Panc1 (cell line): Measurements from ENCODE around the gene TMEM39B. TPM values are rescaled to one million over a fixed set of nuclear protein-coding genes. Genes with fewer than 3 reads are reported as not detected.
A peak's percentile ranks its signal among the peaks of the same experiment; 100 is the strongest.
"Not testable (repeated sequence)": the region's sequence is repeated elsewhere in the genome, so short reads cannot be mapped to it uniquely, and the experiment has no call there.

ENCODE experiments used
- ATAC-seq: fragments of 200-7000 bp; cut with Tn5 transposase; 2 replicates; pipeline ENCODE4 v1.9.1; 2020; ENCODE audit warnings: mild to moderate bottlenecking, moderate library complexity
- BruUV-seq: library from RNA; stranded (reverse); fragments of 400-500 nt; replicated peaks from 2 replicates; lab custom pipeline; 2021; lab: Mats Ljungman, UMichigan
- CTCF ChIA-PET: fragments of 300-600 bp; sonication (Branson Sonifier 250); formaldehyde crosslinking; loops from one replicate; lab custom pipeline; 2022; ENCODE audit warnings: antibody characterized with exemption; lab: Charles Lee
- POLR2A ChIA-PET: fragments of 300-600 bp; sonication (Branson Sonifier 250); formaldehyde crosslinking; loops from one replicate; lab custom pipeline; 2022; ENCODE audit warnings: antibody characterized with exemption; lab: Charles Lee
- DNase-seq: peaks from one replicate; pipeline ENCODE4 v3.0.0-alpha.2; 2010; ENCODE audit warnings: low read depth, low spot score
- H3K27ac ChIP-seq: 2 replicates; pipeline ENCODE4 v1.5.1; 2011; ENCODE audit warnings: mild to moderate bottlenecking, low read length, inconsistent platforms
- H3K27me3 ChIP-seq: fragments of 200-500 bp; sonication (Bioruptor generic); 2 replicates; pipeline ENCODE4 v1.6.0; 2014; ENCODE audit warnings: low read length, inconsistent platforms; ENCODE audit not compliant: control insufficient read depth, insufficient read depth
- H3K36me3 ChIP-seq: fragments of 200-500 bp; sonication (Bioruptor generic); 2 replicates; pipeline ENCODE4 v1.5.1; 2014; ENCODE audit warnings: inconsistent platforms, mild to moderate bottlenecking, low read length, moderate library complexity; ENCODE audit not compliant: control insufficient read depth, insufficient read depth
- H3K4me1 ChIP-seq: 2 replicates; pipeline ENCODE4 v1.5.1; 2011; ENCODE audit warnings: inconsistent platforms, mild to moderate bottlenecking, low read length, moderate library complexity; ENCODE audit not compliant: control insufficient read depth, insufficient read depth
- H3K4me3 ChIP-seq, 2 experiments: 2 replicates each; pipeline ENCODE4 v1.5.1; 2011 to 2012; ENCODE audit warnings: low read depth in 2 of 2, low read length in 2 of 2, mild to moderate bottlenecking in 2 of 2, inconsistent platforms in 1 of 2, moderate library complexity in 1 of 2
- H3K9me3 ChIP-seq: fragments of 200-500 bp; sonication (Bioruptor generic); 2 replicates; pipeline ENCODE4 v1.5.1; 2014; ENCODE audit warnings: low read depth, mild to moderate bottlenecking, inconsistent platforms, low read length, moderate library complexity; ENCODE audit not compliant: control insufficient read depth, insufficient read depth
- POLR2AphosphoS5 ChIP-seq: IDR thresholded peaks from 2 replicates; pipeline ENCODE4 v1.6.1; 2012; ENCODE audit warnings: mild to moderate bottlenecking, low read depth, low read length, moderate library complexity
- REST ChIP-seq, 2 experiments: IDR thresholded peaks; 2 replicates each; pipeline ENCODE4 v1.6.1; 2011 to 2012; ENCODE audit warnings: low read depth in 2 of 2, control low read depth in 1 of 2, low read length in 1 of 2, mild to moderate bottlenecking in 1 of 2, moderate library complexity in 1 of 2; ENCODE audit not compliant: insufficient read depth in 1 of 2
- SIN3A ChIP-seq: IDR thresholded peaks from 2 replicates; pipeline ENCODE4 v1.6.1; 2012; ENCODE audit warnings: low read depth, mild to moderate bottlenecking, low read length, moderate library complexity, borderline replicate concordance; ENCODE audit not compliant: insufficient read depth
- TCF7L2 ChIP-seq: IDR thresholded peaks from 2 replicates; pipeline ENCODE4 v1.6.1; 2011; ENCODE audit warnings: mild to moderate bottlenecking, low read depth, low read length, inconsistent platforms
- in situ Hi-C: cut with HindIII; loops from 2 replicates; pipeline ENCODE4 v1.10.0; 2016; ENCODE audit warnings: low sequenced_read_pairs, low pct_unique_long_range_greater_than_20kb
- intact Hi-C: fragments of 100-400 bp; cut with micrococcal nuclease; formaldehyde crosslinking; loops from one replicate; pipeline ENCODE4 v1.10.0; 2022; ENCODE audit not compliant: unreplicated experiment
- total RNA-seq: library from RNA; stranded (reverse); gene quantifications from one replicate; pipeline ENCODE4 v1.2.1, GENCODE V29; 2021; ENCODE audit not compliant: unreplicated experiment
- TF ChIP-seq, protein P1 (sequence below): fragments of 450-650 bp; IDR thresholded peaks from 2 replicates; pipeline ENCODE4 v1.5.1; 2017; ENCODE audit warnings: mild to moderate bottlenecking

TMEM39B gene
- total RNA-seq, 1 experiment from 2014 or later, result 35.0 TPM

GRCh38 chr1:32128479-32128878 lies 55.7 kb downstream of the TMEM39B start:
- intact Hi-C loops, result no loop called here
- CTCF ChIA-PET, result interaction anchor here (0.9 kb wide), 1 partner anchor 24 kb away, joined by 5 read pairs; no protein-coding TSS in a partner anchor

DNA sequence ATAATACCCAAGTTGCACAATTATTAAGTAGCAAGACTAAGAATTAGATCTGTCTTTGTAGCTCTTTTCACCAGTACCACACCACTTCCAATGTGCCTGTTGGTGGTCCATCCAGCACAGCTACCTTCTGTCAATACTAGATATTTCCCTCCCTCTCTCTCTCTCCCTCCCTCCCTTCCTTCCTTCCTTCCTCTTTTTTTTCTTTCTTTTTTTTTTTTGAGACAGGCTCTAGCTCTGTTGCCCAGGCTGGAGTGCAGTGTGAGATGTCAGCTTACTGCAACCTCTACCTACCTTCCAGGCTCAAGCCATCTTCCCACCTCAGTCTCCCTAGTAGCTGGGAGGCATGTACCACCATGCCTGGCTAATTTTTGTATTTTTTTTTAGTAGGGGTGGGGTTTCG lies 56.2 kb downstream of the TMEM39B start:
- no peak overlapping the region for H3K4me3 ChIP-seq
- ATAC-seq (no peak), DNase-seq (no peak)
- in situ Hi-C loops (no loop called here), intact Hi-C loops (no loop called here)
- no peak overlapping the region for H3K27ac ChIP-seq
- H3K9me3 ChIP-seq, result no peaks in the 10 kb centered on the region
- BruUV-seq, result no TSS peak
- TF ChIP-seq POLR2AphosphoS5 (no peak), TCF7L2 (no peak), REST (IDR thresholded peaks at IDR 0.05; ENCODE audit: insufficient read depth in 1 of 2, low read depth in 2 of 2, low read length in 1 of 2) (no peak), SIN3A (no peak)
- TF ChIP-seq, protein P1, sequence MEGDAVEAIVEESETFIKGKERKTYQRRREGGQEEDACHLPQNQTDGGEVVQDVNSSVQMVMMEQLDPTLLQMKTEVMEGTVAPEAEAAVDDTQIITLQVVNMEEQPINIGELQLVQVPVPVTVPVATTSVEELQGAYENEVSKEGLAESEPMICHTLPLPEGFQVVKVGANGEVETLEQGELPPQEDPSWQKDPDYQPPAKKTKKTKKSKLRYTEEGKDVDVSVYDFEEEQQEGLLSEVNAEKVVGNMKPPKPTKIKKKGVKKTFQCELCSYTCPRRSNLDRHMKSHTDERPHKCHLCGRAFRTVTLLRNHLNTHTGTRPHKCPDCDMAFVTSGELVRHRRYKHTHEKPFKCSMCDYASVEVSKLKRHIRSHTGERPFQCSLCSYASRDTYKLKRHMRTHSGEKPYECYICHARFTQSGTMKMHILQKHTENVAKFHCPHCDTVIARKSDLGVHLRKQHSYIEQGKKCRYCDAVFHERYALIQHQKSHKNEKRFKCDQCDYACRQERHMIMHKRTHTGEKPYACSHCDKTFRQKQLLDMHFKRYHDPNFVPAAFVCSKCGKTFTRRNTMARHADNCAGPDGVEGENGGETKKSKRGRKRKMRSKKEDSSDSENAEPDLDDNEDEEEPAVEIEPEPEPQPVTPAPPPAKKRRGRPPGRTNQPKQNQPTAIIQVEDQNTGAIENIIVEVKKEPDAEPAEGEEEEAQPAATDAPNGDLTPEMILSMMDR, result no peak
- no peaks in the 10 kb centered on the region for H3K36me3 ChIP-seq
- no peaks in the 10 kb centered on the region for H3K27me3 ChIP-seq
- H3K4me1 ChIP-seq, result peaks cover 6% of the 10 kb centered on the region
- ChIA-PET CTCF (no interaction called here), POLR2A (interaction anchor here (0.6 kb wide), 1 partner anchor 215 kb away, joined by 3 read pairs; no protein-coding TSS in a partner anchor)

More at GRCh38 chr1:32128479-32128878, 55.7 kb downstream of the TMEM39B start:
- Histone ChIP-seq H3K27me3 (no peaks in the 10 kb centered on the region), H3K4me3 (no peak overlapping the region), H3K4me1 (peaks cover 5% of the 10 kb centered on the region), H3K9me3 (no peaks in the 10 kb centered on the region), H3K36me3 (no peaks in the 10 kb centered on the region), H3K27ac (no peak overlapping the region)
- BruUV-seq, result no TSS peak
- in situ Hi-C loops, result no loop called here
- DNase-seq (no peak), ATAC-seq (no peak)
- TF ChIP-seq, protein P1, result no peak
- TF ChIP-seq SIN3A (no peak), POLR2AphosphoS5 (no peak), TCF7L2 (no peak), REST (IDR thresholded peaks at IDR 0.05; ENCODE audit: insufficient read depth in 1 of 2, low read depth in 2 of 2, low read length in 1 of 2) (no peak)
- POLR2A ChIA-PET, result interaction anchor here (0.6 kb wide), 1 partner anchor 214 kb away, joined by 3 read pairs; no protein-coding TSS in a partner anchor

GRCh38 chr1:32133950-32134280 lies 61.2 kb downstream of the TMEM39B start:
- POLR2A ChIA-PET, result interaction anchor here (0.6 to 1.3 kb wide), 3 partner anchors 26 to 711 kb away, joined by 3 to 8 read pairs (median 3); partner anchors contain the start of gene KPNA6
- H3K36me3 ChIP-seq, intact Hi-C loops, in situ Hi-C loops, H3K9me3 ChIP-seq, H3K27ac ChIP-seq, BruUV-seq, H3K27me3 ChIP-seq, H3K4me3 ChIP-seq, DNase-seq: not testable (repeated sequence)
- 0 out of 2 replicates have a peak, but pooled peaks have one; percentile 12 for ATAC-seq
- CTCF ChIA-PET, result interaction anchor here (0.6 to 0.9 kb wide), 2 partner anchors 20 to 120 kb away, joined by 5 read pairs; partner anchors contain the start of gene KHDRBS1
- peaks cover 12% of the 10 kb centered on the region for H3K4me1 ChIP-seq
